ENCODE data around the gene TNFSF11.

TNFSF11 gene

DNA sequence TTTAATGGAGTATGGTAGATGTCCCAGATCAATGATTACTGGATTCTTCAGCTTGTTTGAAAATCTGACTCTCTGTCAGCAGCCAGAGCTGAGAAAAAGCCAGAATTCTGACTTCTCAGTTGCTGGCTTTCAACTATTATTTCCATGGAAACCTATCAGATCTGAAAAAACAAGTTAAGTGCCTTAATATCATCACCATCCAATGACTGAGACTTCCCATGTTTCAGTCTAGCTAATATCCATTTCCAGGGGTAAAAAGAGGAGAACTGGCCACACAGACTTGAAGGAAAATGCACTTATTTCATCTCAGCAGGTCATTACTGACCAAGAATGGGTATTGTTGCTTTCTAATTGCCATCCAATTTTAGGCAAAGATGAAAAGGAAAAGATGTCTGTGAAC is 75.2 kb downstream of the TNFSF11 start:
- no peak overlapping the region for H2BK120ac ChIP-seq (ENCODE audit: low read depth, low read length)
- no peak overlapping the region for H3K9ac ChIP-seq (ENCODE audit: low read depth, low read length, poor library complexity)
- H3K79me1 ChIP-seq (ENCODE audit: low read depth, low read length): no peaks in the 10 kb centered on the region
- H3K27ac ChIP-seq (replicated peaks; ENCODE audit: low read length): no peak overlapping the region
- no peak overlapping the region for H3K4me3 ChIP-seq (ENCODE audit: low read length in 2 of 2)
- no peak overlapping the region for H3K14ac ChIP-seq (ENCODE audit: low read length)
- DNase-seq (ENCODE audit: low spot score): no peak
- no peaks in the 10 kb centered on the region for H3K36me3 ChIP-seq (replicated peaks in 1 of 2; ENCODE audit: control insufficient read depth in 2 of 2, insufficient read depth in 2 of 2, low read length in 2 of 2)
- no peak overlapping the region for H2AFZ ChIP-seq (ENCODE audit: low read length)
- H2BK5ac ChIP-seq (ENCODE audit: low read length): no peak overlapping the region
- no peak overlapping the region for H3K23ac ChIP-seq (ENCODE audit: low read depth, low read length, poor library complexity)
- H3K27me3 ChIP-seq (ENCODE audit: control insufficient read depth in 3 of 3, insufficient read depth in 3 of 3, low read depth in 1 of 3, low read length in 3 of 3): no peaks in the 10 kb centered on the region
- no peak overlapping the region for H2BK12ac ChIP-seq (ENCODE audit: low read length)
- no peak overlapping the region for H4K91ac ChIP-seq (ENCODE audit: low read depth, low read length, poor library complexity)
- no peak overlapping the region for H3K4ac ChIP-seq (ENCODE audit: low read length)
- H3K18ac ChIP-seq (ENCODE audit: low read length): no peak overlapping the region
- no peak overlapping the region for H2AK5ac ChIP-seq (ENCODE audit: low read depth, low read length)
- no peak overlapping the region for H4K8ac ChIP-seq (ENCODE audit: low read depth, low read length)
- no peak overlapping the region for H2BK15ac ChIP-seq (ENCODE audit: low read length)
- H3K4me2 ChIP-seq (ENCODE audit: insufficient read depth, low read length, poor library complexity, severe bottlenecking): no peak overlapping the region
- no peaks in the 10 kb centered on the region for H3K9me3 ChIP-seq (replicated peaks in 1 of 2; ENCODE audit: control insufficient read depth in 2 of 2, insufficient read depth in 1 of 2, low read depth in 1 of 2, low read length in 2 of 2)
- no peaks in the 10 kb centered on the region for H3K4me1 ChIP-seq (ENCODE audit: control insufficient read depth in 2 of 2, insufficient read depth in 1 of 2, low read depth in 1 of 2, low read length in 2 of 2)

DNA sequence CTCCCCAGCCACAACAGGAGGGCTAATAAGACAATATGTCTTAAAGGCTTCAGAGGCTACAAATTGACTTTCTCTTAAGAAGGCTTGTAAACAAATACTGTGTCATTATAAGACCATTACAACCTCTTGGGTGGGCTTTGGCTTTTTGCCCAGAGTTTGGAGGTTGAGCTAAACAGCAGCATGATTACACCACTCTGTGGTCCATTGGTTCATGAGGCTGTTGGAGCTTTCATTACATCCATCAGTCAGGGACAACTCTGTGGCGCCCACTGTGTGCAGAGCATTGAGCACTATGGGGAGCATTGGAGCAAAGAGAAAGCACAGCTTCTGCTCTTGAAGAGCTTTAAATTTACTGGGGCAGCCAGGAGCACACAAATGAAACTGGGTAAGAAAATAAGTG is 75.9 kb downstream of the TNFSF11 start:
- Histone ChIP-seq H3K27ac (replicated peaks; ENCODE audit: low read length) (no peak overlapping the region), H3K4me3 (ENCODE audit: low read length in 2 of 2) (no peak overlapping the region), H3K36me3 (replicated peaks in 1 of 2; ENCODE audit: control insufficient read depth in 2 of 2, insufficient read depth in 2 of 2, low read length in 2 of 2) (no peaks in the 10 kb centered on the region), H3K14ac (ENCODE audit: low read length) (no peak overlapping the region), H2BK5ac (ENCODE audit: low read length) (no peak overlapping the region), H3K27me3 (ENCODE audit: control insufficient read depth in 3 of 3, insufficient read depth in 3 of 3, low read depth in 1 of 3, low read length in 3 of 3) (no peaks in the 10 kb centered on the region), H3K18ac (ENCODE audit: low read length) (no peak overlapping the region), H2BK12ac (ENCODE audit: low read length) (no peak overlapping the region), H4K91ac (ENCODE audit: low read depth, low read length, poor library complexity) (no peak overlapping the region), H3K4me1 (ENCODE audit: control insufficient read depth in 2 of 2, insufficient read depth in 1 of 2, low read depth in 1 of 2, low read length in 2 of 2) (no peaks in the 10 kb centered on the region), H2BK15ac (ENCODE audit: low read length) (no peak overlapping the region), H2AFZ (ENCODE audit: low read length) (no peak overlapping the region), H3K23ac (ENCODE audit: low read depth, low read length, poor library complexity) (no peak overlapping the region), H3K9me3 (replicated peaks in 1 of 2; ENCODE audit: control insufficient read depth in 2 of 2, insufficient read depth in 1 of 2, low read depth in 1 of 2, low read length in 2 of 2) (no peaks in the 10 kb centered on the region), H2BK120ac (ENCODE audit: low read depth, low read length) (no peak overlapping the region), H3K9ac (ENCODE audit: low read depth, low read length, poor library complexity) (no peak overlapping the region), H3K79me1 (ENCODE audit: low read depth, low read length) (no peaks in the 10 kb centered on the region), H2AK5ac (ENCODE audit: low read depth, low read length) (no peak overlapping the region), H3K4me2 (ENCODE audit: insufficient read depth, low read length, poor library complexity, severe bottlenecking) (no peak overlapping the region), H3K4ac (ENCODE audit: low read length) (no peak overlapping the region), H4K8ac (ENCODE audit: low read depth, low read length) (no peak overlapping the region)
- WGBS, 2 donors (ENCODE audit: extremely low coverage in 2 of 2, insufficient read length in 2 of 2, insufficient replicate concordance in 1 of 2): no CpG with 5 or more reads among the region's 1 CpG
- DNase-seq (ENCODE audit: low spot score): no peak

DNA sequence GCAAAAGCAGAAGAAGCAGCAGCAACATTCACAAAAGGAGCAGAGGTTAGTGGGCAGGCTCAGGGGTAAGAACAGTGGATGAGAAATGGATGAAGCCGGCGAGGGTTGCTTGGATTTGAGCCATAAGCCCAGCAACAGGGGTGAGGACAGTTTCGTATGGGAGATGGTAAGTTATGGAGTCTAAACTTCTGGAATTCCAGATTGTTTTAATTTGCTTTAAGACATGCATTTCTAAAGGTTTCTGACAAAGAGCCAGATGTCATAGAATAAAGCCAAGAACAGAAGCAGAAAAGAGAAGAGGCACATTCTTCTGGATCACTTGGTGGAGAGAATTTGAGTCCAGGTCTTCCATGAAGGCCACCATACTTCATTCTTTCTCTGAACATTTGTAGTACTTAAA is 76.6 kb downstream of the TNFSF11 start:
- Histone ChIP-seq H3K27me3 (ENCODE audit: control insufficient read depth in 3 of 3, insufficient read depth in 3 of 3, low read depth in 1 of 3, low read length in 3 of 3) (no peaks in the 10 kb centered on the region), H3K4me2 (ENCODE audit: insufficient read depth, low read length, poor library complexity, severe bottlenecking) (no peak overlapping the region), H3K4ac (ENCODE audit: low read length) (no peak overlapping the region), H3K9me3 (replicated peaks in 1 of 2; ENCODE audit: control insufficient read depth in 2 of 2, insufficient read depth in 1 of 2, low read depth in 1 of 2, low read length in 2 of 2) (no peaks in the 10 kb centered on the region), H3K4me1 (ENCODE audit: control insufficient read depth in 2 of 2, insufficient read depth in 1 of 2, low read depth in 1 of 2, low read length in 2 of 2) (peaks cover 0 to 2% of the 10 kb centered on the region in 2 donors), H3K14ac (ENCODE audit: low read length) (no peak overlapping the region), H2BK120ac (ENCODE audit: low read depth, low read length) (no peak overlapping the region), H3K4me3 (ENCODE audit: low read length in 2 of 2) (no peak overlapping the region), H4K91ac (ENCODE audit: low read depth, low read length, poor library complexity) (no peak overlapping the region), H3K27ac (replicated peaks; ENCODE audit: low read length) (no peak overlapping the region), H3K36me3 (replicated peaks in 1 of 2; ENCODE audit: control insufficient read depth in 2 of 2, insufficient read depth in 2 of 2, low read length in 2 of 2) (no peaks in the 10 kb centered on the region), H4K8ac (ENCODE audit: low read depth, low read length) (no peak overlapping the region), H2BK15ac (ENCODE audit: low read length) (no peak overlapping the region), H3K9ac (ENCODE audit: low read depth, low read length, poor library complexity) (no peak overlapping the region), H2AFZ (ENCODE audit: low read length) (no peak overlapping the region), H2BK12ac (ENCODE audit: low read length) (no peak overlapping the region), H3K18ac (ENCODE audit: low read length) (no peak overlapping the region), H2BK5ac (ENCODE audit: low read length) (no peak overlapping the region), H3K79me1 (ENCODE audit: low read depth, low read length) (no peaks in the 10 kb centered on the region), H3K23ac (ENCODE audit: low read depth, low read length, poor library complexity) (no peak overlapping the region), H2AK5ac (ENCODE audit: low read depth, low read length) (no peak overlapping the region)
- WGBS, 2 donors (ENCODE audit: extremely low coverage in 2 of 2, insufficient read length in 2 of 2, insufficient replicate concordance in 1 of 2): no CpG with 5 or more reads among the region's 3 CpGs
- DNase-seq (ENCODE audit: low spot score): no peak

DNA sequence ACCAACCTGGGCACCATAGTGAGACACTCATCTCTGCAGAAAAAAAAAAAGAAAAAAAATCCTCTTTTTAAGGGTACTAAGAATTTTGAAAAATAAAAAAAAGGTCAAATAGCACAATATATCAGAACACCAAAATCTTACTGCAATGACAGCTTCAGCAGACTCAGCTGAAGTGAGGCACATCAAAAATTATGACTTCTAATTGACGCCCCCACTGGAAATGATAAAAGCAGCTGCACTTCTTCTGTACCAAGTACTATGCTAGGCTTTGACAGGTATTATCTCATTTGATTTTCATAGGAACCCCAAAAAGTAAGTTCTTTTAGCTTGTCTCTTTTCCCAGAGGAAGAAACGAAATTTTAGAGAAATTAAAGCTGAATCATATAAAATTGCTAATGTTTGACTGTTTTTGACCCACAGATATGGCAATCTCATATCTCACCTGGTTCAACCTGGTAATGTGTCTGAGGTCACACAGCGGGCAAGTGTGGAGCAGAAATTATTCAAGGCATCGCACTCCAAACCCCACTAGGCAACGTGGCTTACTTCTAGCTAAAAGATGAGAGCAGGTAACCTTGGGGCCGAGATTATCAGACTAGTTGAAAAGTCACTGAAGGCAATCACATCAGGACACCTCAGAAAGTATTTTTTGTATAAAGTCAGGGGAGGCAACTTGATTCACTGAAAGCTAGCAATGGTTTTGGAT is 78.1 kb downstream of the TNFSF11 start:
- H2BK12ac ChIP-seq (ENCODE audit: low read length): no peak overlapping the region
- no peak overlapping the region for H4K8ac ChIP-seq (ENCODE audit: low read depth, low read length)
- H3K79me1 ChIP-seq (ENCODE audit: low read depth, low read length): no peaks in the 10 kb centered on the region
- H3K14ac ChIP-seq (ENCODE audit: low read length): no peak overlapping the region
- no peak overlapping the region for H3K23ac ChIP-seq (ENCODE audit: low read depth, low read length, poor library complexity)
- no peak overlapping the region for H2BK120ac ChIP-seq (ENCODE audit: low read depth, low read length)
- DNase-seq (ENCODE audit: low spot score): no peak
- H3K27ac ChIP-seq (replicated peaks; ENCODE audit: low read length): no peak overlapping the region
- H2BK5ac ChIP-seq (ENCODE audit: low read length): no peak overlapping the region
- no peak overlapping the region for H4K91ac ChIP-seq (ENCODE audit: low read depth, low read length, poor library complexity)
- no peak overlapping the region for H3K18ac ChIP-seq (ENCODE audit: low read length)
- H3K4me3 ChIP-seq (ENCODE audit: low read length in 2 of 2): no peak overlapping the region
- no peaks in the 10 kb centered on the region for H3K36me3 ChIP-seq (replicated peaks in 1 of 2; ENCODE audit: control insufficient read depth in 2 of 2, insufficient read depth in 2 of 2, low read length in 2 of 2)
- peaks cover 0 to 8% of the 10 kb centered on the region in 2 donors for H3K4me1 ChIP-seq (ENCODE audit: control insufficient read depth in 2 of 2, insufficient read depth in 1 of 2, low read depth in 1 of 2, low read length in 2 of 2)
- no peak overlapping the region for H2AFZ ChIP-seq (ENCODE audit: low read length)
- H3K9ac ChIP-seq (ENCODE audit: low read depth, low read length, poor library complexity): no peak overlapping the region
- WGBS, 2 donors (ENCODE audit: extremely low coverage in 2 of 2, insufficient read length in 2 of 2, insufficient replicate concordance in 1 of 2): no CpG with 5 or more reads among the region's 6 CpGs
- H2AK5ac ChIP-seq (ENCODE audit: low read depth, low read length): no peak overlapping the region
- H3K4ac ChIP-seq (ENCODE audit: low read length): no peak overlapping the region
- no peaks in the 10 kb centered on the region for H3K9me3 ChIP-seq (replicated peaks in 1 of 2; ENCODE audit: control insufficient read depth in 2 of 2, insufficient read depth in 1 of 2, low read depth in 1 of 2, low read length in 2 of 2)
- no peak overlapping the region for H2BK15ac ChIP-seq (ENCODE audit: low read length)
- H3K4me2 ChIP-seq (ENCODE audit: insufficient read depth, low read length, poor library complexity, severe bottlenecking): no peak overlapping the region
- H3K27me3 ChIP-seq (ENCODE audit: control insufficient read depth in 3 of 3, insufficient read depth in 3 of 3, low read depth in 1 of 3, low read length in 3 of 3): no peaks in the 10 kb centered on the region
